ENCODE measurements around the gene CPVL. TPM values are rescaled to one million over a fixed set of nuclear protein-coding genes. Genes with fewer than 3 reads are reported as not detected.
A peak's percentile ranks its signal among the peaks of the same experiment; 100 is the strongest.

The CPVL gene
- total RNA-seq, 1 donor from 2014 or later = not detected

- Histone ChIP-seq H3K4me3 (ENCODE audit: low read depth, low read length) (no peak overlapping the region), H3K36me3 (ENCODE audit: control insufficient read depth, insufficient read depth, low read length) (no peaks in the 10 kb centered on the region), H3K27me3 (ENCODE audit: control insufficient read depth, insufficient read depth, low read length) (no peaks in the 10 kb centered on the region)
- no peak for TF ChIP-seq CTCF (IDR thresholded peaks at IDR 0.05; ENCODE audit: insufficient read depth, low read length, severe bottlenecking)
- no peak for FAIRE-seq
- DNase-seq (ENCODE audit: low read depth) = no peak
Measured at GRCh38 chr7:28976022-28976421, 170.3 kb downstream of the CPVL start.

DNA sequence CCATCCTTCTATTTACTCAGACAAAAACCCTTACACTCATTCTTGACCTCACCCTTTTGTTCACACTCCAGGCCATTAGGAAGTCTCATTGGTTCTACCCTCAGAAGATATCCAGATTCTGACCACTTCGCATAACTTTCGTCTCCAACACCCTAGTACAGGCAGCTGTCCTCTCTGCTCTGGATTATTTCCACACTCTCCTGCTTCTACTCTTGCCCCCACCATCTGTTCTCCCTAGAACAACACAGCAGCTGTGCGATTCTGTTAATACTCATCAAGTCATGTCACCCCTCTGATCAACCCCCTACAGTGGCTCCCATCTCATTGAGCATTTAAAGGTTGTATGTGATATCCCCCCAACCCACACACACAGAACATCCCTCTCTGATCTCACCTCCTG is 172.7 kb downstream of the CPVL start:
- no peak for FAIRE-seq
- no peak for TF ChIP-seq CTCF (IDR thresholded peaks at IDR 0.05; ENCODE audit: insufficient read depth, low read length, severe bottlenecking)
- DNase-seq (ENCODE audit: low read depth) = no peak
- H3K4me3 ChIP-seq (ENCODE audit: low read depth, low read length) = no peak overlapping the region
- H3K36me3 ChIP-seq (ENCODE audit: control insufficient read depth, insufficient read depth, low read length) = no peaks in the 10 kb centered on the region
- H3K27me3 ChIP-seq (ENCODE audit: control insufficient read depth, insufficient read depth, low read length) = no peaks in the 10 kb centered on the region

DNA sequence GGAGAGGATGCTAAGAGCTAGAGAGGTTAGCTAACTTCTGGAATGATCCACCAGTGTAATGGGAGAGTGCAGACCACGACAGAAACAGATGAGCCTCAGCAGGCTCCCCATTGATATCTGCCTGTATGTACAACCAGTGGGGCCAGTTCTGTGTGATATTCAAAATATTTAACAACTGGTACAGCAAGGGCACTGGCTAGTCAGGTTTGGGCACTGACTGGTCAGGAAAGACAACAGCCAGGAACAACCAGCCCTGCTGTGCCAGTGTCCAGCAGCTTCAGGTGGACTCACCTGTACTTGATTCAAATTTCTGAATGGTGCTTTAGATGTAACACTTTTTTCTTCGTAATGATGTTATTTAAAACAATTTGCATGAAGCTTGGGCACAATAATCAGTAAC is 182.3 kb downstream of the CPVL start:
- Histone ChIP-seq H3K27me3 (ENCODE audit: control insufficient read depth, insufficient read depth, low read length) (no peaks in the 10 kb centered on the region), H3K36me3 (ENCODE audit: control insufficient read depth, insufficient read depth, low read length) (no peaks in the 10 kb centered on the region), H3K4me3 (ENCODE audit: low read depth, low read length) (no peak overlapping the region)
- DNase-seq (ENCODE audit: low read depth) = no peak
- no peak for TF ChIP-seq CTCF (IDR thresholded peaks at IDR 0.05; ENCODE audit: insufficient read depth, low read length, severe bottlenecking)
- no peak for FAIRE-seq

DNA sequence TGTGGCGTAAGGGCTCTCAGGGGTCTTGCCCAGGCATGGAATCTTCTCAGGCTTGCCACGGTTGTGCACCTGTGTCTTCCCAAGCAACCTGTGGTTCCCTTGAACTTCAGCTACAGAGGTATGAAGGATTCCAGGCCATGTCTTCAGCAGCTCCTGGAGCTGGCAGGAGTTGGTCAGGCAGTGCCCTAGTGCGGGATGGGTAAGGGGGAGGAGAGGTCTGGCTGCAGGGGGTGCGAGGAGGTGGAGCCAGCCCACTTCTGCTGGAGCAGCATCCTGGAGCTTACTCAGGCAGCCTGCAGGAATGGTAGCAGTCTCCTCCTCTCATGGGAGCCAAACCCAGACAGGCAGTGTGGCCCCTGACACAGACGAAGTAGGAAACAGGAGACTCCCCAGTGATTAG is 184.4 kb downstream of the CPVL start:
- FAIRE-seq (no peak), DNase-seq (ENCODE audit: low read depth) (no peak)
- Histone ChIP-seq H3K27me3 (ENCODE audit: control insufficient read depth, insufficient read depth, low read length) (peaks cover 10% of the 10 kb centered on the region), H3K4me3 (ENCODE audit: low read depth, low read length) (no peak overlapping the region), H3K36me3 (ENCODE audit: control insufficient read depth, insufficient read depth, low read length) (no peaks in the 10 kb centered on the region)
- no peak for TF ChIP-seq CTCF (IDR thresholded peaks at IDR 0.05; ENCODE audit: insufficient read depth, low read length, severe bottlenecking)

- no peak for TF ChIP-seq CTCF (IDR thresholded peaks at IDR 0.05; ENCODE audit: insufficient read depth, low read length, severe bottlenecking)
- no peak overlapping the region for H3K4me3 ChIP-seq (ENCODE audit: low read depth, low read length)
- peak; percentile 25 for DNase-seq (ENCODE audit: low read depth)
- peaks cover 20% of the 10 kb centered on the region for H3K27me3 ChIP-seq (ENCODE audit: control insufficient read depth, insufficient read depth, low read length)
- peak; percentile 55 for FAIRE-seq
- no peaks in the 10 kb centered on the region for H3K36me3 ChIP-seq (ENCODE audit: control insufficient read depth, insufficient read depth, low read length)
Measured at GRCh38 chr7:28960071-28960840, 186.1 kb downstream of the CPVL start.

DNA sequence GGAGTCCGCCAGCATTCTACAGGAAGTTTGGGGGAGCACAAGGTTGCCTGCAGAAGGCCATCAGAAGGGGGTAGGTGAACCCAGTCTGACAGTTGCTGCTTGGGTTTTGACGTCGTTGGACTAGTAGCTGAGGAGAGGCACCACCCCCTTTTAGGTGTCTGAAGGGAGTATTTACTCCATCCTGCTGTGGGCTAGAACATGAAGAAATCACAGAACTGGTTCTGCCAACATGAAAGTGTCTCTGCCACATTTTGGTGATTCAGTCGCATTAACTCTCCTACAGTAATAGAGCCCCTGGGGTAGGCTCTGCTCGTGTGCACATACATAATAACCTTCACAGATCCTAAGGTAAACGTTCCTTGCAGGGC is 187.4 kb downstream of the CPVL start:
- Histone ChIP-seq H3K36me3 (ENCODE audit: control insufficient read depth, insufficient read depth, low read length) (no peaks in the 10 kb centered on the region), H3K27me3 (ENCODE audit: control insufficient read depth, insufficient read depth, low read length) (peaks cover 25% of the 10 kb centered on the region), H3K4me3 (ENCODE audit: low read depth, low read length) (no peak overlapping the region)
- DNase-seq (ENCODE audit: low read depth) (peak; percentile 45), FAIRE-seq (no peak)
- no peak for TF ChIP-seq CTCF (IDR thresholded peaks at IDR 0.05; ENCODE audit: insufficient read depth, low read length, severe bottlenecking)

All from bronchial epithelial cell (primary cell).